GM18520 (cell line): ENCODE measurements around the gene SGIP1.

Source experiments
- ATAC-seq: cut with Tn5 transposase; IDR thresholded peaks from one replicate; pipeline ENCODE4 v1.9.1; 2021; ENCODE audit not compliant: unreplicated experiment

The SGIP1 gene

GRCh38 chr1:66533804-66534740, at the start of gene SGIP1:
SGIP1 (plus strand) TSS chr1:66534153; CDS start chr1:66534359, 206 bp downstream.
- ATAC-seq = no peak

GRCh38 chr1:66489151-66489550, 44.8 kb upstream of the SGIP1 start:
- no peak for ATAC-seq

- ATAC-seq = no peak
These were observed 43.9 kb upstream of the SGIP1 start for GRCh38 chr1:66489972-66490601.

- no peak for ATAC-seq
These were observed 43.1 kb upstream of the SGIP1 start for GRCh38 chr1:66490816-66491215.

- no peak for ATAC-seq
These were observed 41.5 kb upstream of the SGIP1 start for GRCh38 chr1:66492424-66492823.

GRCh38 chr1:66493731-66494130, 40.2 kb upstream of the SGIP1 start:
- ATAC-seq = no peak

GRCh38 chr1:66494482-66494881, 39.5 kb upstream of the SGIP1 start:
- no peak for ATAC-seq

- no peak for ATAC-seq
These were observed 38.5 kb upstream of the SGIP1 start for GRCh38 chr1:66495495-66495894.

- no peak for ATAC-seq
These were observed 36.0 kb upstream of the SGIP1 start for GRCh38 chr1:66497910-66498309.

- ATAC-seq = no peak
These were observed 33.7 kb upstream of the SGIP1 start for GRCh38 chr1:66500301-66500700.

GRCh38 chr1:66502086-66502485, 31.9 kb upstream of the SGIP1 start:
- ATAC-seq = no peak

- no peak for ATAC-seq
These were observed 30.0 kb upstream of the SGIP1 start for GRCh38 chr1:66503841-66504470.

- ATAC-seq = no peak
These were observed 28.1 kb upstream of the SGIP1 start for GRCh38 chr1:66505671-66506392.

GRCh38 chr1:66506393-66506687, 27.6 kb upstream of the SGIP1 start:
- no peak for ATAC-seq

GRCh38 chr1:66506991-66507390, 27.0 kb upstream of the SGIP1 start:
- no peak for ATAC-seq

GRCh38 chr1:66510407-66510806, 23.5 kb upstream of the SGIP1 start:
- ATAC-seq = no peak

GRCh38 chr1:66511118-66511517, 22.8 kb upstream of the SGIP1 start:
- no peak for ATAC-seq

- no peak for ATAC-seq
These were observed 16.0 kb upstream of the SGIP1 start for GRCh38 chr1:66517959-66518358.

GRCh38 chr1:66518654-66519053, 15.3 kb upstream of the SGIP1 start:
- ATAC-seq = no peak

GRCh38 chr1:66519992-66520391, 14.0 kb upstream of the SGIP1 start:
- ATAC-seq = no peak

GRCh38 chr1:66520655-66521054, 13.3 kb upstream of the SGIP1 start:
- ATAC-seq = no peak
